Prostate gland (tissue), 2 donors: ENCODE measurements around the gene PLA2G2A.

ENCODE experiments used
- CTCF ChIP-seq, 4 experiments: fragments of 200-600 bp in 2 of 4; fragments of 450-650 bp in 2 of 4; sonication (generic) in 2 of 4; IDR thresholded peaks; 1 replicate in 3 of 4; 2 replicates in 1 of 4; pipeline ENCODE4 v1.5.1; 2016 to 2019; ENCODE audit warnings: antibody characterized with exemption in 4 of 4, mild to moderate bottlenecking in 2 of 4, moderate library complexity in 2 of 4
- POLR2AphosphoS5 ChIP-seq: sonication (generic); formaldehyde crosslinking; IDR thresholded peaks from one replicate; pipeline ENCODE4 v1.6.1; 2017; ENCODE audit warnings: antibody characterized with exemption

- TF ChIP-seq CTCF (IDR thresholded peaks at IDR 0.05), result no peak
- no peak for TF ChIP-seq POLR2AphosphoS5
These were observed 34.7 kb upstream of the PLA2G2A start for GRCh38 chr1:20014153-20014552.
